ENCODE results near the gene FUT9.

The FUT9 gene

GRCh38 chr6:96101564-96101963, 85.8 kb downstream of the FUT9 start:
- no peak for TF ChIP-seq CTCF (conservative IDR thresholded peaks at IDR 0.05)
- H3K27ac ChIP-seq = no peak overlapping the region

DNA sequence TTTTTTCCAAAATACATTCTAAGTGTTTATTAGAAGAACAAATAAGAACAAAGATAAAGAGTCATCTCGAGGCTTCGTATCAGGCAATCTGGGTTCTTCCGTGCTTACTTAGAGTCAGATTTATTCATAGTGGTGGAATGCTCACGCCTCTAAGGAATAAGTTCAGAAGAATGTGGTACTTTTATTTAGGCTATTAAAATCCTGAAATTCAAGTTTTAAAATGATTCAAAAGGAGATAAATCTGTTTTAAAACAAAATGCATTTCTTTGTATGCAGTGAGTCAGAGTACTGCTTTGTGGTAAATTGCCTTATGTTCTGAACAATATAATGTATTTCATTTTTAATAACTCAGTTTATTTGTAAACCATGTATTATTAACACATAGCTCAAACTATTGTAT, 89.1 kb downstream of the FUT9 start:
- H3K27ac ChIP-seq = no peak overlapping the region
- no peak for TF ChIP-seq CTCF (conservative IDR thresholded peaks at IDR 0.05)

DNA sequence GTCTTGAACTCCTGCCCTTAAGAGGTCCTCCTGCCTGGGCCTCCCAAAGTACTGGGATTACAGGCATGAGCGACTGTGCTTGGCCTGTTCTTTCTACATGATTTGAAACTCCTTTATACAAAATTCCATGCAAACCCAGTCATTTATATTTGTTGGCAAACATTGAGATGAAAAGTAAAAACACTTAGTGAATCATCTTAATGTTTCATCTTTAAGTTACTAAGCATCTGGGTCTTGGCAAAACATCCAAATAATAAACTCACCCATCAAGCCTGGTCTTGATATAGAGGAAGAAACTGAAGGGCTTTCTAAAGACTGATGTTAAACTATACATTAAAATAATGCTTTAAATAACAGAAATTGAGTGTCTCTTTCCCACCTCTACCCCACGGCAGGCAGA, 95.1 kb downstream of the FUT9 start:
- H3K27ac ChIP-seq = no peak overlapping the region
- TF ChIP-seq CTCF (conservative IDR thresholded peaks at IDR 0.05) = no peak

GRCh38 chr6:96116674-96117073, 100.9 kb downstream of the FUT9 start:
- no peak overlapping the region for H3K27ac ChIP-seq
- no peak for TF ChIP-seq CTCF (conservative IDR thresholded peaks at IDR 0.05)

DNA sequence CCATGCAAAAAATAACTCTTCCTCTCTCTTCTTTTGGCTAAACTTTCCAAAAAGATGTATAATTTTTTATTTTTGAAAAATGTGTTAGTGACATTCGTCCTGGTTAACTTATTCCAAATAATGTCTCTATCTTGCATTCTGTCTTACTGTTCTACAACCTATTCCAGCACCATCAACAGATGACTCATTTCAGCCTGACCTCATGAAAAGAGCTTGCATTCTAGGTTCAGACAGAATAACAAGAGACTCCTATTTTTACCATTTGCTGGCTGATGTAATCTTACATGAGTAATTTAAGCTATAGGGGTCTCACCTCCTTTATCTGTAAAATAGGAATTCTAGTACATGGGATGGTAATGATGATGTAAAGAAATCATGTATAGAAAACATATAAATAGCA, 109.0 kb downstream of the FUT9 start:
- no peak overlapping the region for H3K27ac ChIP-seq
- TF ChIP-seq CTCF (conservative IDR thresholded peaks at IDR 0.05) = no peak

DNA sequence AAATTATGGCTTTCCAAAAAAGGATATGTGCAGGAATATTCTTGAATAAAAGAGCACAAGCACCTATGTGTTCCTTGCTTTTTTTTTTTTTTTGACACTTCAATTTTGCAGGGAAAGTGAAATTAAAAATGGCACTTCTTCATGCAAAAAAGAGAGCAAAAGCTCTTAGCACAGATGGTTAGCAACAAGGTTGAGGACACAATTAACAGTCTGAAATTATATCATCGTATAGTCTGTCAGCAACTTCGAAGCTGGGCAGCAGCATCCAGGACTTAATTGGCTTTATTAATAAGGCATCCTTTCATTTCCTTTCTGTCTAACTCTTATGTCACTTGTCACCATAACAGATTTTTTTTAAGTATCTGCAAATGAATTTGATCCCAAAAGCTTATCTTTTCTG, 122.6 kb downstream of the FUT9 start:
- TF ChIP-seq CTCF (conservative IDR thresholded peaks at IDR 0.05) = no peak
- H3K27ac ChIP-seq = no peak overlapping the region

DNA sequence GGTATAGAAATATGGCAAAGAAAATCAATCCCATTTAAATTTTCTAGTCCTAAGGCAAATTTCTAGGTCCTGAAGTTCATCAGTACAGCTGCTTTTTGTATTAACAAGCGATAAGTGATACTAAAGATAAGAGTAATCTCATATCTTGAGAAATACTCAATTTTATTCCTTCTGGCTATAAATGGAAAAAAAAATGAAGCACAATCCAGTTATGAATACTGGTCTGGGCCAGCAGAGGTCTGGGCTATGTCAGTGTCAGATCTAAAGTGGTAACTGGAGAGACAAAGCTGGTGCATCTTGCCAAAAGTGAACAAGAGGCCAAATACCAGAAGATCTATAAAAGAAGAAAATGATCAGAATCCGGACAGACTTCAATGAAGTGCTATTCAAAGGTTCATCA, 126.4 kb downstream of the FUT9 start:
- TF ChIP-seq CTCF (conservative IDR thresholded peaks at IDR 0.05) = no peak
- no peak overlapping the region for H3K27ac ChIP-seq

DNA sequence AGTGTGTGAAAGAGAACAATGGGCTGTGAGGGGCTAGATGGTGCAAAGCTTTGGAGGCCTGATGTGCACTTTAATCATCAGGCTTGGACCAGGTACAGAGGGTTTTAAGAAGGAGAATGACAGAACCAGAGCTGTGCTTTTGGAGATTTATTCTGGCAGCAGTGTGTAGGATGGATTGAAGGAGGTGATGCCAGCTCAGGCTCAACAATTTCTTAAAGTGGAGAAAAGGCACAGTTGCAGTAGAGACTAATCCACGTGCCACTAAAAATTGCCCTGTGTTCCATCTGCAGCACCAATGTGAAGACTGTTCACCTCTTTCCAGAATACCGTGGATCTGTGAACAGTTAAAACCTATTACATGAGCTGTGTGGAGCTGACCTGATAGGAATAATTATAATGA, 134.7 kb downstream of the FUT9 start:
- H3K27ac ChIP-seq = no peak overlapping the region
- TF ChIP-seq CTCF (conservative IDR thresholded peaks at IDR 0.05) = no peak
